K562 (cell line): Measurements from ENCODE around the gene MYH9. TPM values are rescaled to one million over a fixed set of nuclear protein-coding genes. Genes with fewer than 3 reads are reported as not detected.
A peak's percentile ranks its signal among the peaks of the same experiment; 100 is the strongest.

Experiments used
- ASH1L ChIP-seq: fragments of 450-650 bp; IDR thresholded peaks from 2 replicates; pipeline ENCODE4 v1.6.1; 2018; ENCODE audit warnings: borderline replicate concordance, mild to moderate bottlenecking, low read depth; ENCODE audit not compliant: partially characterized antibody
- BCOR ChIP-seq: fragments of 450-650 bp; IDR thresholded peaks from 2 replicates; pipeline ENCODE4 v1.6.1; 2016
- CBFA2T2 ChIP-seq: fragments of 450-650 bp; conservative IDR thresholded peaks from 2 replicates; pipeline ENCODE4 v1.6.1; 2017; ENCODE audit warnings: mild to moderate bottlenecking
- CBFA2T3 ChIP-seq: fragments of 450-650 bp; IDR thresholded peaks from 2 replicates; pipeline ENCODE4 v1.6.1; 2017
- HMGN3 ChIP-seq: IDR thresholded peaks from 2 replicates; pipeline ENCODE4 v1.6.1; 2011; ENCODE audit warnings: borderline replicate concordance, low read depth, mild to moderate bottlenecking, mixed read lengths, low read length; ENCODE audit not compliant: insufficient read length; ENCODE audit errors: extremely low read depth
- KDM1A ChIP-seq, 2 experiments: fragments of 450-650 bp; IDR thresholded peaks; 2 replicates each; pipeline ENCODE4 v1.6.1; 2016; ENCODE audit warnings: mild to moderate bottlenecking in 2 of 2
- L3MBTL2 ChIP-seq: fragments of 450-650 bp; IDR thresholded peaks from 2 replicates; pipeline ENCODE4 v1.6.1; 2016; ENCODE audit warnings: mild to moderate bottlenecking, moderate library complexity
- MECOM ChIP-seq: fragments of 250-450 bp; sonication (Bioruptor Pico); IDR thresholded peaks from 2 replicates; pipeline ENCODE4 v1.8.0; 2022; ENCODE audit warnings: inconsistent platforms
- POLR2AphosphoS5 ChIP-seq: IDR thresholded peaks from 2 replicates; pipeline ENCODE4 v1.6.1; 2011; ENCODE audit warnings: mild to moderate bottlenecking, low read depth, low read length, moderate library complexity; ENCODE audit not compliant: control insufficient read depth, insufficient read depth
- RAD21 ChIP-seq, 2 experiments: fragments of 250-450 bp in 1 of 2; fragments of 450-650 bp in 1 of 2; sonication (Bioruptor Pico) in 1 of 2; formaldehyde crosslinking in 1 of 2; IDR thresholded peaks in 1 of 2; conservative IDR thresholded peaks in 1 of 2; 2 replicates each; pipeline versions ENCODE4 v1.4.0 to v1.8.0; 2020 to 2022; ENCODE audit warnings: mild to moderate bottlenecking in 2 of 2, moderate library complexity in 1 of 2
- RBM17 ChIP-seq: fragments of 200-400 bp; formaldehyde crosslinking; IDR thresholded peaks from 2 replicates; pipeline ENCODE4 v1.6.1; 2017; ENCODE audit warnings: low read depth, mild to moderate bottlenecking, low read length, borderline replicate concordance
- SAFB ChIP-seq: fragments of 200-400 bp; formaldehyde crosslinking; IDR thresholded peaks from 2 replicates; pipeline ENCODE4 v1.6.1; 2017; ENCODE audit warnings: low read depth, low read length, borderline replicate concordance
- SMAD2 ChIP-seq: fragments of 150-350 bp; IDR thresholded peaks from 2 replicates; pipeline ENCODE4 v1.6.1; 2014; ENCODE audit warnings: low read depth, mild to moderate bottlenecking, low read length
- SREBF1 ChIP-seq: fragments of 150-350 bp; IDR thresholded peaks from 2 replicates; pipeline ENCODE4 v1.6.1; 2014; ENCODE audit warnings: antibody characterized with exemption, low read depth, low read length, borderline replicate concordance
- TCF7 ChIP-seq: sonication (generic); IDR thresholded peaks from 2 replicates; pipeline ENCODE4 v1.6.1; 2016; ENCODE audit warnings: antibody characterized with exemption, borderline replicate concordance
- ZNF143 ChIP-seq: sonication (generic); formaldehyde crosslinking; IDR thresholded peaks from 2 replicates; pipeline ENCODE4 v1.9.0; 2022; ENCODE audit warnings: mild to moderate bottlenecking, missing genetic modification reagents
- ZNF174 ChIP-seq: fragments of 250-450 bp; sonication (Bioruptor Pico); IDR thresholded peaks from 2 replicates; pipeline ENCODE4 v1.4.0; 2020; ENCODE audit warnings: mild to moderate bottlenecking
- ZNF695 ChIP-seq: fragments of 450-650 bp; formaldehyde crosslinking; IDR thresholded peaks from 2 replicates; pipeline ENCODE4 v1.4.0; 2020; ENCODE audit warnings: mild to moderate bottlenecking, moderate library complexity
- ZNF717 ChIP-seq: fragments of 250-450 bp; sonication (Bioruptor Pico); IDR thresholded peaks from 2 replicates; pipeline ENCODE4 v1.5.0; 2021
- ZSCAN32 ChIP-seq: fragments of 450-650 bp; formaldehyde crosslinking; IDR thresholded peaks from 2 replicates; pipeline ENCODE4 v1.4.0; 2020; ENCODE audit warnings: mild to moderate bottlenecking, moderate library complexity
- polyA plus RNA-seq, 8 experiments: library from polyadenylated mRNA; depleted of rRNA in 4 of 8; stranded (reverse) in 5 of 8; unstranded in 3 of 8; fragments of >200 nt; fragmentation: Nextera tagmentation in 2 of 8; fragmentation: Illumina TruSeq in 1 of 8; extraction: Ambion mirVana in 2 of 8; extraction: Trizol in 1 of 8; gene quantifications; 2 replicates each; pipeline versions ENCODE4 v1.2.1 to v1.2.3, GENCODE V29; 2011 to 2014; ENCODE audit warnings: inconsistent platforms in 1 of 8, missing spikeins in 1 of 8
- total RNA-seq, 7 experiments: library from RNA; depleted of rRNA in 6 of 7; stranded (reverse); fragments of >200 nt in 6 of 7; fragmentation: Illumina TruSeq in 2 of 7; extraction: Trizol in 2 of 7; gene quantifications; 2 replicates each; pipeline versions ENCODE4 v1.2.1 to v1.2.3, GENCODE V29; 2011 to 2021; ENCODE audit warnings: low replicate concordance in 1 of 7
- TF ChIP-seq, protein P1 (sequence below): fragments of 200-800 bp; sonication (Bioruptor generic); IDR thresholded peaks from 2 replicates; pipeline ENCODE4 v1.6.1; 2017; ENCODE audit warnings: missing genetic modification characterization, missing compliant biosample characterization

Gene MYH9
- total and polyA plus RNA-seq, 9 of the 15 experiments (the other 6 are each of a cell fraction or from before 2014, with no cell fraction given), result 0.71 to 111 (median 24.6) TPM

DNA sequence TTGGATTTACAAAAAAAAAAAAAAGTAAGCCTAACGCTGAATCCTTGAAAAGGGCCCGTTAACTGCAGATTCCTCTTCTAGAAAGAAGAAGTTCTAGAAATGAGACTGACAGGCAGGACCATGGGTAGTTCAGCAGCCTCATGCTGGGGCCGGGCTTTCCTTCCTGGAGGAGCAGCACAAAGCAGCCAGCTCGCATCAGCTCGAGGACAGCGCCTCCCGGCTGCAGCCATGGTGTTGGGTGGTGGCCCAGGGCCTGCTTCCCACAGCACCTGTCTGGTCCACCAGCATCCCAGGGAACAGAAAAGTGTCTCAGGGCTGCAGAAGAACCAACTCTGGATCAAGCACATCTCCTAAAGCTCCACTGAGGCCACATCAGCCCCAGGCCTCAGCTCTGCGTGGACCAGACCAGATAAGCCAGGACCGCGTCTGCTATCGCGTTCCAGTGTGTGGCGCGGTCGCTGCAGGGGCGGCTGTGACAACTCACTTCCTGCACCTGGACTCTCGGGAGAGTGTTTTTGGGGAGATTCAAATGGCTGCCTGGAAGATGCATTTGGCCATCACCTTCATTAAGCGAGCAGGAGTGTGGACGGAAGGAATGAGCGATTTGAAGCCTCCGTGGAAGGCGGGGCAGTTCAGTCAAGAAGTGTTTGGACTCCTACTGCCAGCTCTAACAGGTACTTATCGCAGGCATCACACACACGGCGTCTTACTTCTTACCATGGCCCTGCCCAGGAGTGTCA lies 53.5 kb downstream of the MYH9 start (continued):
- TF ChIP-seq, protein P1, sequence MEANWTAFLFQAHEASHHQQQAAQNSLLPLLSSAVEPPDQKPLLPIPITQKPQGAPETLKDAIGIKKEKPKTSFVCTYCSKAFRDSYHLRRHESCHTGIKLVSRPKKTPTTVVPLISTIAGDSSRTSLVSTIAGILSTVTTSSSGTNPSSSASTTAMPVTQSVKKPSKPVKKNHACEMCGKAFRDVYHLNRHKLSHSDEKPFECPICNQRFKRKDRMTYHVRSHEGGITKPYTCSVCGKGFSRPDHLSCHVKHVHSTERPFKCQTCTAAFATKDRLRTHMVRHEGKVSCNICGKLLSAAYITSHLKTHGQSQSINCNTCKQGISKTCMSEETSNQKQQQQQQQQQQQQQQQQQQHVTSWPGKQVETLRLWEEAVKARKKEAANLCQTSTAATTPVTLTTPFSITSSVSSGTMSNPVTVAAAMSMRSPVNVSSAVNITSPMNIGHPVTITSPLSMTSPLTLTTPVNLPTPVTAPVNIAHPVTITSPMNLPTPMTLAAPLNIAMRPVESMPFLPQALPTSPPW (CRISPR knock-in tag), result no peak; the same call in 1 of the 2 replicates
- TF ChIP-seq TCF7 (no peak), SREBF1 (no peak), POLR2AphosphoS5 (peak; percentile 86), BCOR (peak; percentile 21; the same call in 1 of the 2 replicates), ZSCAN32 (CRISPR knock-in tag) (no peak), KDM1A (IDR thresholded peaks at IDR 0.05) (peak; percentile 35 to 50; a peak in 1 of 4 replicates), RAD21 (CRISPR knock-in tag; conservative IDR thresholded peaks at IDR 0.05 in 1 of 2, IDR thresholded peaks at IDR 0.05 in 1 of 2) (peak in 1 of 2 experiments; percentile 30; a peak in 1 of 4 replicates), SMAD2 (no peak), L3MBTL2 (peak; percentile 76), CBFA2T2 (peak; percentile 91), ZNF143 (CRISPR knock-in tag) (no peak), RBM17 (no peak), ASH1L (no peak), CBFA2T3 (peak; percentile 95), ZNF695 (no peak), MECOM (CRISPR knock-in tag) (no peak), SAFB (no peak), ZNF174 (CRISPR knock-in tag) (no peak), HMGN3 (peak; percentile 47), ZNF717 (no peak)
